Measurements from ENCODE around the gene COPS3. TPM values are rescaled to one million over a fixed set of nuclear protein-coding genes. Genes with fewer than 3 reads are reported as not detected.
A peak's percentile ranks its signal among the peaks of the same experiment; 100 is the strongest.

The COPS3 gene
- total and polyA plus RNA-seq, 9 of the 15 experiments (the other 6 are each of a cell fraction or from before 2014, with no cell fraction given): 92.4 to 295 (median 167) TPM

DNA sequence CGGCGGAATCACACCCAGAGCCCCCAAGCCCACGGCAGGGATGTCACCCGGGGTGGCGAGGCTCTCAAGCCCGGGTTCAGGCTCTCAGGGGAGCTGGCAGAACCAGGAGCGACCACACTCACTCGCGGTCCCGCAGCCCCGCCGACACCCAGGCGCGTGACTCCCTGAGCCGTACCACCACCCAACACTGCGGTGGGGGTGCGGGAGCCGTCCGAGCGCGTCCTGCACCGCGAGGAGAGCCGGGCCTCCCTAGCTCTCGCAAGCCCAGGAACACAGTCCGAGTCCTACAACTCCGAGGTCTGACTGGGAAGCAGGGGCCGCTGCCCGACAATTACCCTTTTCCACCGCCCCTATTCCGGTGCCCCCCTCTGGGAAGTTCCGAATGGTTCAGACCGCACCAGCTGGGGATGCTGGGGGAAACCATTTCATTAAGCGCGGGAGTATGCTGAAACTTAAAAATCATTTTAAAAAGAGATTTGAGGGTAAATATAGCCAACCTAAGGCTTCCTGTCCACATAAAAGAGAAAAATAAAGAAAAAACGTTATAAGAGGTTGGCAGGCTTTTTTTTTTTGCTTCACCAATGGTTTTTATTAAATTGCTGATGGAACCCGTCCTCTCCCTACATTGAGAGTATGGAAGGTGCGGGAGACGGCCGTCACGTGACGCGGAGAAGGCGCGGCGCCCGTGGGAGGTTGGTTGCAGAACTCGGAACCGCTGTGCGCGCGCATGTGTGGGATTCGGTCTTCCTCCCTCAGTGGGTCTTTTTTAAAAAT lies 43.8 kb downstream of the COPS3 start, which contains the start of gene FLCN (continued):
- TF ChIP-seq, protein P1, sequence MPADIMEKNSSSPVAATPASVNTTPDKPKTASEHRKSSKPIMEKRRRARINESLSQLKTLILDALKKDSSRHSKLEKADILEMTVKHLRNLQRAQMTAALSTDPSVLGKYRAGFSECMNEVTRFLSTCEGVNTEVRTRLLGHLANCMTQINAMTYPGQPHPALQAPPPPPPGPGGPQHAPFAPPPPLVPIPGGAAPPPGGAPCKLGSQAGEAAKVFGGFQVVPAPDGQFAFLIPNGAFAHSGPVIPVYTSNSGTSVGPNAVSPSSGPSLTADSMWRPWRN (IDR thresholded peaks at IDR 0.05; ENCODE audit: low read depth): peak; percentile 42
- TF ChIP-seq RBBP5 (IDR thresholded peaks at IDR 0.05; ENCODE audit: borderline replicate concordance, insufficient read depth, low read length, poor library complexity, severe bottlenecking) (peak; percentile 74), TAF9B (IDR thresholded peaks at IDR 0.05; ENCODE audit: partially characterized antibody) (peak; percentile 87), CEBPG (CRISPR knock-in tag; IDR thresholded peaks at IDR 0.05) (no peak), CEBPG (tag; conservative IDR thresholded peaks at IDR 0.05 in 1 of 2, IDR thresholded peaks at IDR 0.05 in 1 of 2) (peak in 1 of 2 experiments; percentile 14; a peak in 1 of 4 replicates), L3MBTL2 (IDR thresholded peaks at IDR 0.05) (peak; percentile 12; the same call in 1 of the 2 replicates), IFI16 (CRISPR knock-in tag; IDR thresholded peaks at IDR 0.05) (no peak), ZNF197 (CRISPR knock-in tag; IDR thresholded peaks at IDR 0.05; ENCODE audit: low read depth) (peak; percentile 60; the same call in 1 of the 2 replicates), POLR2A (conservative IDR thresholded peaks at IDR 0.05) (peak; percentile 67), HNRNPK (IDR thresholded peaks at IDR 0.05; ENCODE audit: low read depth, low read length, poor library complexity, severe bottlenecking) (no peak), GTF2E2 (tag; IDR thresholded peaks at IDR 0.05) (no peak), PHB2 (IDR thresholded peaks at IDR 0.05; ENCODE audit: low read depth) (no peak), TCF7L2 (IDR thresholded peaks at IDR 0.05; ENCODE audit: low read depth, low read length) (peak; percentile 86), KLF13 (tag; IDR thresholded peaks at IDR 0.05; ENCODE audit: borderline replicate concordance, low read depth) (no peak), TEAD1 (CRISPR knock-in tag; IDR thresholded peaks at IDR 0.05) (0 out of 4 replicates have a peak, but pooled peaks of 1 of the 2 experiments have one; percentile 4), NONO (IDR thresholded peaks at IDR 0.05; ENCODE audit: low read depth in 2 of 2, low read length in 1 of 2) (peak in 1 of 2 experiments; percentile 100; a peak in 3 of 4 replicates), U2AF2 (optimal IDR thresholded peaks at IDR 0.05; ENCODE audit: low read depth, low read length) (no peak), TSC22D4 (tag; IDR thresholded peaks at IDR 0.05) (no peak), FOSL1 (tag; conservative IDR thresholded peaks at IDR 0.05) (0 out of 2 replicates have a peak, but pooled peaks have one; percentile 33), BCL6 (CRISPR knock-in tag; IDR thresholded peaks at IDR 0.05) (no peak), POLR2G (IDR thresholded peaks at IDR 0.05; ENCODE audit: low read depth, low read length) (peak; percentile 89), SP2 (IDR thresholded peaks at IDR 0.05; ENCODE audit: extremely low read depth, low read depth, low read length, poor library complexity, severe bottlenecking) (no peak), ZNF589 (CRISPR knock-in tag; IDR thresholded peaks at IDR 0.05; ENCODE audit: low read depth) (no peak), MAZ (CRISPR knock-in tag; conservative IDR thresholded peaks at IDR 0.05 in 1 of 2, IDR thresholded peaks at IDR 0.05 in 1 of 2) (peak in 1 of 2 experiments; percentile 56; a peak in 1 of 4 replicates), MXI1 (IDR thresholded peaks at IDR 0.05; ENCODE audit: low read depth, low read length) (0 out of 2 replicates have a peak, but pooled peaks have one; percentile 25), ZNF584 (CRISPR knock-in tag; IDR thresholded peaks at IDR 0.05; ENCODE audit: low read depth) (peak; percentile 29; the same call in 1 of the 2 replicates), ZNF316 (IDR thresholded peaks at IDR 0.05) (no peak)
- TF ChIP-seq, protein P2, sequence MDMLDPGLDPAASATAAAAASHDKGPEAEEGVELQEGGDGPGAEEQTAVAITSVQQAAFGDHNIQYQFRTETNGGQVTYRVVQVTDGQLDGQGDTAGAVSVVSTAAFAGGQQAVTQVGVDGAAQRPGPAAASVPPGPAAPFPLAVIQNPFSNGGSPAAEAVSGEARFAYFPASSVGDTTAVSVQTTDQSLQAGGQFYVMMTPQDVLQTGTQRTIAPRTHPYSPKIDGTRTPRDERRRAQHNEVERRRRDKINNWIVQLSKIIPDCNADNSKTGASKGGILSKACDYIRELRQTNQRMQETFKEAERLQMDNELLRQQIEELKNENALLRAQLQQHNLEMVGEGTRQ (CRISPR knock-in tag; IDR thresholded peaks at IDR 0.05): peak; percentile 98

Measured in K562 (cell line).